Neural cell (in vitro differentiated cells): ENCODE results near the gene BTBD9. TPM values are rescaled to one million over a fixed set of nuclear protein-coding genes. Genes with fewer than 3 reads are reported as not detected.

Experiments
- H2AFZ ChIP-seq: fragments of 200-600, 300-800 bp; sonication (generic), shearing (Covaris generic); 2 replicates; pipeline ENCODE4 v1.6.0; 2014; ENCODE audit warnings: low read depth, mild to moderate bottlenecking, antibody characterized with exemption, low read length, moderate library complexity
- H3F3A ChIP-seq: fragments of 200-600 bp; shearing (Covaris generic); 2 replicates; pipeline ENCODE4 v1.6.1; 2016; ENCODE audit warnings: mild to moderate bottlenecking, moderate library complexity, mixed read lengths, antibody characterized with exemption, low read length; ENCODE audit not compliant: insufficient read depth, poor library complexity, severe bottlenecking
- H3K27ac ChIP-seq: fragments of 200-600, 300-800 bp; sonication (generic), shearing (Covaris generic); 2 replicates; pipeline ENCODE4 v1.5.1; 2014; ENCODE audit warnings: mild to moderate bottlenecking, low read length, moderate library complexity
- H3K27me3 ChIP-seq: fragments of 300-800, 200-600 bp; sonication (generic), shearing (Covaris generic); 2 replicates; pipeline ENCODE4 v1.6.0; 2014; ENCODE audit warnings: mild to moderate bottlenecking, low read depth, low read length, moderate library complexity; ENCODE audit not compliant: insufficient read depth
- H3K36me3 ChIP-seq: fragments of 300-800, 200-600 bp; sonication (generic), shearing (Covaris generic); 2 replicates; pipeline ENCODE4 v1.5.1; 2014; ENCODE audit warnings: mild to moderate bottlenecking, antibody characterized with exemption, low read length, moderate library complexity; ENCODE audit not compliant: insufficient read depth
- H3K4me2 ChIP-seq: fragments of 300-800, 200-600 bp; sonication (generic), shearing (Covaris generic); 2 replicates; pipeline ENCODE4 v1.6.0; 2014; ENCODE audit warnings: mild to moderate bottlenecking, low read length
- H3K4me3 ChIP-seq: fragments of 300-800, 200-600 bp; sonication (generic), shearing (Covaris generic); 2 replicates; pipeline ENCODE4 v1.5.1; 2014; ENCODE audit warnings: mild to moderate bottlenecking, low read length, moderate library complexity
- H3K79me2 ChIP-seq: fragments of 200-600 bp; shearing (Covaris generic); replicated peaks from 2 replicates; pipeline ENCODE4 v1.6.0; 2014; ENCODE audit warnings: mild to moderate bottlenecking, low read length, moderate library complexity; ENCODE audit not compliant: insufficient read depth
- H3K9ac ChIP-seq: fragments of 300-800, 200-600 bp; sonication (generic), shearing (Covaris generic); 2 replicates; pipeline ENCODE4 v1.6.1; 2016; ENCODE audit warnings: mild to moderate bottlenecking, low read length, mixed read lengths
- H3K9me2 ChIP-seq: fragments of 200-600 bp; shearing (Covaris generic); 2 replicates; pipeline ENCODE4 v1.6.1; 2016; ENCODE audit warnings: mild to moderate bottlenecking, low read length, mixed read lengths; ENCODE audit not compliant: insufficient read depth
- H3K9me3 ChIP-seq: fragments of 200-600, 300-800 bp; sonication (generic), shearing (Covaris generic); 2 replicates; pipeline ENCODE4 v1.6.1; 2016; ENCODE audit warnings: mild to moderate bottlenecking, mixed run types, low read length, moderate library complexity, mixed read lengths
- H4K20me1 ChIP-seq: fragments of 200-600 bp; shearing (Covaris generic); 2 replicates; pipeline ENCODE4 v1.6.1; 2016; ENCODE audit warnings: mild to moderate bottlenecking, mixed run types; ENCODE audit not compliant: insufficient read depth
- CTCF ChIP-seq: fragments of 450-650 bp; IDR thresholded peaks from 2 replicates; pipeline ENCODE4 v1.5.1; 2014; ENCODE audit warnings: antibody characterized with exemption, mild to moderate bottlenecking, moderate library complexity; ENCODE audit not compliant: poor library complexity, severe bottlenecking
- EP300 ChIP-seq: fragments of 450-650 bp; conservative IDR thresholded peaks from 2 replicates; pipeline ENCODE4 v1.6.1; 2014; ENCODE audit warnings: antibody characterized with exemption, mild to moderate bottlenecking, moderate library complexity; ENCODE audit not compliant: poor library complexity, severe bottlenecking
- EZH2 ChIP-seq: fragments of 200-600, 300-800 bp; shearing (Covaris generic), sonication (generic); IDR thresholded peaks from 2 replicates; pipeline ENCODE4 v1.6.1; 2014; ENCODE audit warnings: antibody characterized with exemption, low read length, borderline replicate concordance, mild to moderate bottlenecking; ENCODE audit not compliant: insufficient read depth, poor library complexity, severe bottlenecking
- MXI1 ChIP-seq: fragments of 450-650 bp; conservative IDR thresholded peaks from 2 replicates; pipeline ENCODE4 v1.6.1; 2014; ENCODE audit warnings: antibody characterized with exemption, mild to moderate bottlenecking; ENCODE audit not compliant: poor library complexity, severe bottlenecking
- POLR2AphosphoS5 ChIP-seq: IDR thresholded peaks from 2 replicates; pipeline ENCODE4 v1.6.1; 2012
- RAD21 ChIP-seq: fragments of 450-650 bp; conservative IDR thresholded peaks from 2 replicates; pipeline ENCODE4 v1.6.1; 2014; ENCODE audit warnings: antibody characterized with exemption, mild to moderate bottlenecking, moderate library complexity
- REST ChIP-seq: IDR thresholded peaks from 2 replicates; pipeline ENCODE4 v1.6.1; 2012; ENCODE audit warnings: borderline replicate concordance
- TAF1 ChIP-seq: IDR thresholded peaks from 2 replicates; pipeline ENCODE4 v1.6.1; 2012; ENCODE audit warnings: low read depth
- polyA plus RNA-seq: library from polyadenylated mRNA; depleted of rRNA; stranded (reverse); fragments of >200 nt; gene quantifications from 2 replicates; pipeline ENCODE4 v1.2.3, GENCODE V29; 2014

BTBD9 gene
- polyA plus RNA-seq, 1 donor from 2014 or later, result 6.2 TPM

- Histone ChIP-seq H2AFZ (no peak overlapping the region), H3K4me3 (no peak overlapping the region), H3K27ac (no peak overlapping the region)
These were observed 480.9 kb downstream of the BTBD9 start for GRCh38 chr6:38158762-38159350.

GRCh38 chr6:38157905-38158304, 481.8 kb downstream of the BTBD9 start:
- H3K4me3 ChIP-seq, result no peak overlapping the region
- H3K9me2 ChIP-seq, result no peaks in the 10 kb centered on the region
- no peak overlapping the region for H3K27ac ChIP-seq
- H3K36me3 ChIP-seq, result no peaks in the 10 kb centered on the region
- no peak overlapping the region for H3K4me2 ChIP-seq
- no peak overlapping the region for H2AFZ ChIP-seq
- H3K27me3 ChIP-seq, result no peaks in the 10 kb centered on the region
- H3K79me2 ChIP-seq, result no peaks in the 10 kb centered on the region
- no peak overlapping the region for H3K9ac ChIP-seq
- H3K9me3 ChIP-seq, result no peaks in the 10 kb centered on the region
- no peaks in the 10 kb centered on the region for H4K20me1 ChIP-seq
- no peaks in the 10 kb centered on the region for H3F3A ChIP-seq
- TF ChIP-seq RAD21, result no peak
- TF ChIP-seq TAF1, result no peak
- TF ChIP-seq EZH2, result no peak
- TF ChIP-seq CTCF, result no peak
- no peak for TF ChIP-seq EP300
- TF ChIP-seq POLR2AphosphoS5, result no peak

More at GRCh38 chr6:38158762-38159350, 480.9 kb downstream of the BTBD9 start:
- Histone ChIP-seq H3K4me2 (no peak overlapping the region), H3K27me3 (no peaks in the 10 kb centered on the region), H4K20me1 (no peaks in the 10 kb centered on the region), H3K9me3 (no peaks in the 10 kb centered on the region), H3F3A (no peaks in the 10 kb centered on the region), H3K9me2 (no peaks in the 10 kb centered on the region), H3K36me3 (no peaks in the 10 kb centered on the region), H3K79me2 (no peaks in the 10 kb centered on the region), H3K9ac (no peak overlapping the region)
- TF ChIP-seq POLR2AphosphoS5, result no peak
- TF ChIP-seq MXI1, result no peak
- no peak for TF ChIP-seq CTCF
- TF ChIP-seq EP300, result no peak
- TF ChIP-seq REST, result no peak
- TF ChIP-seq TAF1, result no peak
- no peak for TF ChIP-seq RAD21
- TF ChIP-seq EZH2, result no peak
